BJ (cell line): ENCODE data around the gene SERPINA12. TPM values are rescaled to one million over a fixed set of nuclear protein-coding genes. Genes with fewer than 3 reads are reported as not detected.

Experiments used
- CTCF ChIA-PET: fragments of 350-600 bp; formaldehyde crosslinking; extraction: SDS; loops from one replicate; lab custom pipeline; 2021; ENCODE audit warnings: antibody characterized with exemption, inconsistent platforms; lab: Yijun Ruan, JAX
- POLR2A ChIA-PET: fragments of 300-600 bp; sonication (Branson Sonifier 250); formaldehyde crosslinking; extraction: SDS; loops from one replicate; lab custom pipeline; 2021; ENCODE audit warnings: antibody characterized with exemption; lab: Charles Lee
- DNase-seq: peaks from one replicate; pipeline ENCODE4 v3.0.0-alpha.2; 2011; ENCODE audit warnings: low read depth
- H3K27me3 ChIP-seq: 2 replicates; pipeline ENCODE4 v1.6.0; 2011; ENCODE audit warnings: low read length; ENCODE audit not compliant: control insufficient read depth, insufficient read depth
- H3K36me3 ChIP-seq: 2 replicates; pipeline ENCODE4 v1.5.1; 2011; ENCODE audit warnings: low read length; ENCODE audit not compliant: control insufficient read depth, insufficient read depth
- H3K4me3 ChIP-seq: 2 replicates; pipeline ENCODE4 v1.5.1; 2011; ENCODE audit warnings: low read depth, mild to moderate bottlenecking, control low read depth, low read length
- CTCF ChIP-seq: IDR thresholded peaks from 2 replicates; pipeline ENCODE4 v1.5.1; 2011; ENCODE audit warnings: low read depth, mild to moderate bottlenecking, control low read depth, inconsistent platforms, low read length, moderate library complexity; ENCODE audit not compliant: insufficient read depth
- polyA plus RNA-seq: library from polyadenylated mRNA; depleted of rRNA; stranded (reverse); fragments of >200 nt; gene quantifications from 2 replicates; pipeline ENCODE4 v1.2.3, GENCODE V29; 2011

SERPINA12 gene
- polyA plus RNA-seq, 1 experiment: not detected

- no peak for DNase-seq
- CTCF ChIA-PET: interaction anchor here (0.7 kb wide), 1 partner anchor 13 kb away, joined by 3 read pairs; no protein-coding TSS in a partner anchor
- no peaks in the 10 kb centered on the region for H3K36me3 ChIP-seq
- TF ChIP-seq CTCF: no peak
- no peaks in the 10 kb centered on the region for H3K27me3 ChIP-seq
- POLR2A ChIA-PET: no interaction called here
- no peak overlapping the region for H3K4me3 ChIP-seq
Measured at GRCh38 chr14:94447206-94447605, 62.1 kb downstream of the SERPINA12 start.

- ChIA-PET CTCF (interaction anchor here (1.7 kb wide), 1 partner anchor 13 kb away, joined by 3 read pairs; no protein-coding TSS in a partner anchor), POLR2A (no interaction called here)
- DNase-seq: no peak
- H3K4me3 ChIP-seq: no peak overlapping the region
- TF ChIP-seq CTCF: no peak
- H3K36me3 ChIP-seq: no peaks in the 10 kb centered on the region
- H3K27me3 ChIP-seq: no peaks in the 10 kb centered on the region
Measured at GRCh38 chr14:94446126-94446525, 63.1 kb downstream of the SERPINA12 start.

GRCh38 chr14:94445003-94445402, 64.3 kb downstream of the SERPINA12 start:
- H3K27me3 ChIP-seq: no peaks in the 10 kb centered on the region
- POLR2A ChIA-PET: no interaction called here
- CTCF ChIA-PET: interaction anchor here (1.7 kb wide), 1 partner anchor 12 kb away, joined by 3 read pairs; no protein-coding TSS in a partner anchor
- no peaks in the 10 kb centered on the region for H3K36me3 ChIP-seq
- H3K4me3 ChIP-seq: no peak overlapping the region
- no peak for TF ChIP-seq CTCF
- DNase-seq: no peak

GRCh38 chr14:94441531-94442205, 67.6 kb downstream of the SERPINA12 start:
- ChIA-PET CTCF (no interaction called here), POLR2A (no interaction called here)
- Histone ChIP-seq H3K4me3 (no peak overlapping the region), H3K36me3 (no peaks in the 10 kb centered on the region), H3K27me3 (no peaks in the 10 kb centered on the region)
- no peak for DNase-seq
- no peak for TF ChIP-seq CTCF

- POLR2A ChIA-PET: no interaction called here
Measured at GRCh38 chr14:94441130-94441529, 68.1 kb downstream of the SERPINA12 start.

More at GRCh38 chr14:94441130-94441529, 68.1 kb downstream of the SERPINA12 start:
- CTCF ChIA-PET: no interaction called here
- TF ChIP-seq CTCF: no peak
- Histone ChIP-seq H3K27me3 (no peaks in the 10 kb centered on the region), H3K4me3 (no peak overlapping the region), H3K36me3 (no peaks in the 10 kb centered on the region)
- DNase-seq: no peak
